K562 (cell line): ENCODE data around the gene TBC1D5. TPM values are rescaled to one million over a fixed set of nuclear protein-coding genes. Genes with fewer than 3 reads are reported as not detected.

ENCODE experiments used
- ARID1B ChIP-seq: fragments of 450-650 bp; IDR thresholded peaks from 2 replicates; pipeline ENCODE4 v1.6.1; 2016; ENCODE audit warnings: antibody characterized with exemption, mild to moderate bottlenecking, inconsistent platforms
- ATF1 ChIP-seq, 2 experiments: fragments of 450-650 bp in 1 of 2; IDR thresholded peaks; 2 replicates each; pipeline ENCODE4 v1.6.1; 2016; ENCODE audit warnings: missing compliant biosample characterization in 1 of 2, missing genetic modification characterization in 1 of 2
- CEBPG ChIP-seq, 3 experiments: fragments of 200-800 bp in 1 of 3; sonication (Bioruptor generic) in 1 of 3; sonication (generic) in 1 of 3; formaldehyde crosslinking in 1 of 3; IDR thresholded peaks in 2 of 3; conservative IDR thresholded peaks in 1 of 3; 2 replicates each; pipeline versions ENCODE4 v1.6.1 to v1.8.0; 2016 to 2022; ENCODE audit warnings: missing compliant biosample characterization in 2 of 3, missing genetic modification characterization in 2 of 3, mild to moderate bottlenecking in 1 of 3, missing genetic modification reagents in 1 of 3
- MAZ ChIP-seq, 2 experiments: fragments of 450-650 bp in 1 of 2; sonication (generic) in 1 of 2; formaldehyde crosslinking; IDR thresholded peaks in 1 of 2; conservative IDR thresholded peaks in 1 of 2; 2 replicates each; pipeline versions ENCODE4 v1.4.0 to v1.5.0; 2020; ENCODE audit warnings: mild to moderate bottlenecking in 1 of 2, missing genetic modification reagents in 1 of 2
- MTA2 ChIP-seq: fragments of 450-650 bp; IDR thresholded peaks from 2 replicates; pipeline ENCODE4 v1.6.1; 2016; ENCODE audit warnings: low read depth
- NELFE ChIP-seq: IDR thresholded peaks from 2 replicates; pipeline ENCODE4 v1.6.1; 2011; ENCODE audit warnings: mild to moderate bottlenecking; ENCODE audit not compliant: insufficient read depth, insufficient read length
- SMAD4 ChIP-seq: fragments of 250-450 bp; sonication (Bioruptor Pico); conservative IDR thresholded peaks from 2 replicates; pipeline ENCODE4 v1.8.0; 2021; ENCODE audit warnings: inconsistent platforms, mild to moderate bottlenecking, moderate library complexity
- SMARCE1 ChIP-seq: fragments of 450-650 bp; IDR thresholded peaks from 2 replicates; pipeline ENCODE4 v1.7.1; 2016; ENCODE audit warnings: mild to moderate bottlenecking
- ZC3H4 ChIP-seq: sonication (generic); formaldehyde crosslinking; IDR thresholded peaks from 2 replicates; pipeline ENCODE4 v1.9.0; 2021; ENCODE audit warnings: missing genetic modification reagents, borderline replicate concordance
- ZNF561 ChIP-seq: fragments of 450-650 bp; formaldehyde crosslinking; conservative IDR thresholded peaks from 2 replicates; pipeline ENCODE4 v1.4.0; 2020; ENCODE audit warnings: mild to moderate bottlenecking, moderate library complexity
- ZNF764 ChIP-seq: fragments of 250-450 bp; sonication (Bioruptor Pico); IDR thresholded peaks from 2 replicates; pipeline ENCODE4 v1.4.0; 2020; ENCODE audit warnings: low read depth, mild to moderate bottlenecking, moderate library complexity
- ZSCAN29 ChIP-seq: fragments of 450-650 bp; IDR thresholded peaks from 2 replicates; pipeline ENCODE4 v1.6.1; 2017
- polyA plus RNA-seq, 8 experiments: library from polyadenylated mRNA; depleted of rRNA in 4 of 8; stranded (reverse) in 5 of 8; unstranded in 3 of 8; fragments of >200 nt; fragmentation: Nextera tagmentation in 2 of 8; fragmentation: Illumina TruSeq in 1 of 8; extraction: Ambion mirVana in 2 of 8; extraction: Trizol in 1 of 8; gene quantifications; 2 replicates each; pipeline versions ENCODE4 v1.2.1 to v1.2.3, GENCODE V29; 2011 to 2014; ENCODE audit warnings: inconsistent platforms in 1 of 8, missing spikeins in 1 of 8
- total RNA-seq, 7 experiments: library from RNA; depleted of rRNA in 6 of 7; stranded (reverse); fragments of >200 nt in 6 of 7; fragmentation: Illumina TruSeq in 2 of 7; extraction: Trizol in 2 of 7; gene quantifications; 2 replicates each; pipeline versions ENCODE4 v1.2.1 to v1.2.3, GENCODE V29; 2011 to 2021; ENCODE audit warnings: low replicate concordance in 1 of 7
- TF ChIP-seq, protein P1 (sequence below): sonication (generic); formaldehyde crosslinking; IDR thresholded peaks from 2 replicates; pipeline ENCODE4 v1.8.1; 2023; ENCODE audit warnings: missing genetic modification reagents, mild to moderate bottlenecking, borderline replicate concordance
- TF ChIP-seq, protein P2 (sequence below), 2 experiments: IDR thresholded peaks; 2 replicates each; pipeline ENCODE4 v1.6.1; 2012; ENCODE audit warnings: improper control_type of control experiment in 2 of 2, low read depth in 2 of 2, low read length in 2 of 2, borderline replicate concordance in 1 of 2
- TF ChIP-seq, protein P3 (sequence below): fragments of 250-450 bp; sonication (Bioruptor Pico); IDR thresholded peaks from 2 replicates; pipeline ENCODE4 v1.4.0; 2020; ENCODE audit warnings: borderline replicate concordance

Gene TBC1D5
- total and polyA plus RNA-seq, 9 of the 15 experiments (the other 6 are each of a cell fraction or from before 2014, with no cell fraction given) = 2.9 to 38.1 (median 25.6) TPM

DNA sequence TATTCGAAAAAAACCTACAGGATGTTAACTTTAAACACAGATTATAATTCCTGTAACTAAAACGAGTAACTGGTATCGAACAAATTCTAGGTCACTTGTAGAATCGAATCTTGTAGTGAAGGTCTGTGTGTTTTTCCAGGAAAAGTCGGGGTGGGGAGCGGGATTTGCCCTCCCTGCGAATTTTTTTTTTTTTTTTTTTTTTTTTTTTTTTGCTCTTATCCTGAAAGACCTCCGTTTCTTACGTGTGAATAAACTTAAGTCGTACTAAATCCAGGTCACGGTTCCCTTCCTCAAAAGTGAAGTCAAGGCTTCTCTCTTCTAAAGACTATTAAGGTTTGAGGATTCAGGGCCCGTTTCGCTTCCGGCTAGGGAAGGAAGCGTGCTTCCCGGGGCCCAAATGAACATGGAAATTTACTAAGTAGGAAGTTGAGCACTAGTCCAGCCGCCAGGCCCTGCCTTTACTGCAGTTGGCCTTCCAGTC is 770 bp downstream of the TBC1D5 start (continued):
- TF ChIP-seq ZNF764 (CRISPR knock-in tag) (no peak), ARID1B (0 out of 2 replicates have a peak, but pooled peaks have one; percentile 18), ZNF561 (CRISPR knock-in tag) (no peak), MAZ (CRISPR knock-in tag; conservative IDR thresholded peaks at IDR 0.05 in 1 of 2, IDR thresholded peaks at IDR 0.05 in 1 of 2) (no peak), SMAD4 (no peak), SMARCE1 (no peak), ZC3H4 (CRISPR knock-in tag) (no peak), MTA2 (no peak), NELFE (no peak), CEBPG (CRISPR knock-in tag; IDR thresholded peaks at IDR 0.05) (no peak), CEBPG (tag; conservative IDR thresholded peaks at IDR 0.05 in 1 of 2, IDR thresholded peaks at IDR 0.05 in 1 of 2) (no peak), ATF1 (CRISPR knock-in tag; IDR thresholded peaks at IDR 0.05) (no peak), ATF1 (tag; IDR thresholded peaks at IDR 0.05) (no peak), ZSCAN29 (0 out of 2 replicates have a peak, but pooled peaks have one; percentile 9)
- TF ChIP-seq, protein P1, sequence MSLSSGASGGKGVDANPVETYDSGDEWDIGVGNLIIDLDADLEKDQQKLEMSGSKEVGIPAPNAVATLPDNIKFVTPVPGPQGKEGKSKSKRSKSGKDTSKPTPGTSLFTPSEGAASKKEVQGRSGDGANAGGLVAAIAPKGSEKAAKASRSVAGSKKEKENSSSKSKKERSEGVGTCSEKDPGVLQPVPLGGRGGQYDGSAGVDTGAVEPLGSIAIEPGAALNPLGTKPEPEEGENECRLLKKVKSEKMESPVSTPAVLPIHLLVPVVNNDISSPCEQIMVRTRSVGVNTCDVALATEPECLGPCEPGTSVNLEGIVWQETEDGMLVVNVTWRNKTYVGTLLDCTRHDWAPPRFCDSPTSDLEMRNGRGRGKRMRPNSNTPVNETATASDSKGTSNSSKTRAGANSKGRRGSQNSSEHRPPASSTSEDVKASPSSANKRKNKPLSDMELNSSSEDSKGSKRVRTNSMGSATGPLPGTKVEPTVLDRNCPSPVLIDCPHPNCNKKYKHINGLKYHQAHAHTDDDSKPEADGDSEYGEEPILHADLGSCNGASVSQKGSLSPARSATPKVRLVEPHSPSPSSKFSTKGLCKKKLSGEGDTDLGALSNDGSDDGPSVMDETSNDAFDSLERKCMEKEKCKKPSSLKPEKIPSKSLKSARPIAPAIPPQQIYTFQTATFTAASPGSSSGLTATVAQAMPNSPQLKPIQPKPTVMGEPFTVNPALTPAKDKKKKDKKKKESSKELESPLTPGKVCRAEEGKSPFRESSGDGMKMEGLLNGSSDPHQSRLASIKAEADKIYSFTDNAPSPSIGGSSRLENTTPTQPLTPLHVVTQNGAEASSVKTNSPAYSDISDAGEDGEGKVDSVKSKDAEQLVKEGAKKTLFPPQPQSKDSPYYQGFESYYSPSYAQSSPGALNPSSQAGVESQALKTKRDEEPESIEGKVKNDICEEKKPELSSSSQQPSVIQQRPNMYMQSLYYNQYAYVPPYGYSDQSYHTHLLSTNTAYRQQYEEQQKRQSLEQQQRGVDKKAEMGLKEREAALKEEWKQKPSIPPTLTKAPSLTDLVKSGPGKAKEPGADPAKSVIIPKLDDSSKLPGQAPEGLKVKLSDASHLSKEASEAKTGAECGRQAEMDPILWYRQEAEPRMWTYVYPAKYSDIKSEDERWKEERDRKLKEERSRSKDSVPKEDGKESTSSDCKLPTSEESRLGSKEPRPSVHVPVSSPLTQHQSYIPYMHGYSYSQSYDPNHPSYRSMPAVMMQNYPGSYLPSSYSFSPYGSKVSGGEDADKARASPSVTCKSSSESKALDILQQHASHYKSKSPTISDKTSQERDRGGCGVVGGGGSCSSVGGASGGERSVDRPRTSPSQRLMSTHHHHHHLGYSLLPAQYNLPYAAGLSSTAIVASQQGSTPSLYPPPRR (CRISPR knock-in tag) = no peak
- TF ChIP-seq, protein P2, sequence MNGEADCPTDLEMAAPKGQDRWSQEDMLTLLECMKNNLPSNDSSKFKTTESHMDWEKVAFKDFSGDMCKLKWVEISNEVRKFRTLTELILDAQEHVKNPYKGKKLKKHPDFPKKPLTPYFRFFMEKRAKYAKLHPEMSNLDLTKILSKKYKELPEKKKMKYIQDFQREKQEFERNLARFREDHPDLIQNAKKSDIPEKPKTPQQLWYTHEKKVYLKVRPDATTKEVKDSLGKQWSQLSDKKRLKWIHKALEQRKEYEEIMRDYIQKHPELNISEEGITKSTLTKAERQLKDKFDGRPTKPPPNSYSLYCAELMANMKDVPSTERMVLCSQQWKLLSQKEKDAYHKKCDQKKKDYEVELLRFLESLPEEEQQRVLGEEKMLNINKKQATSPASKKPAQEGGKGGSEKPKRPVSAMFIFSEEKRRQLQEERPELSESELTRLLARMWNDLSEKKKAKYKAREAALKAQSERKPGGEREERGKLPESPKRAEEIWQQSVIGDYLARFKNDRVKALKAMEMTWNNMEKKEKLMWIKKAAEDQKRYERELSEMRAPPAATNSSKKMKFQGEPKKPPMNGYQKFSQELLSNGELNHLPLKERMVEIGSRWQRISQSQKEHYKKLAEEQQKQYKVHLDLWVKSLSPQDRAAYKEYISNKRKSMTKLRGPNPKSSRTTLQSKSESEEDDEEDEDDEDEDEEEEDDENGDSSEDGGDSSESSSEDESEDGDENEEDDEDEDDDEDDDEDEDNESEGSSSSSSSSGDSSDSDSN (IDR thresholded peaks at IDR 0.05; ENCODE audit: borderline replicate concordance in 1 of 2, low read depth in 2 of 2, low read length in 2 of 2) = no peak
- TF ChIP-seq, protein P3, sequence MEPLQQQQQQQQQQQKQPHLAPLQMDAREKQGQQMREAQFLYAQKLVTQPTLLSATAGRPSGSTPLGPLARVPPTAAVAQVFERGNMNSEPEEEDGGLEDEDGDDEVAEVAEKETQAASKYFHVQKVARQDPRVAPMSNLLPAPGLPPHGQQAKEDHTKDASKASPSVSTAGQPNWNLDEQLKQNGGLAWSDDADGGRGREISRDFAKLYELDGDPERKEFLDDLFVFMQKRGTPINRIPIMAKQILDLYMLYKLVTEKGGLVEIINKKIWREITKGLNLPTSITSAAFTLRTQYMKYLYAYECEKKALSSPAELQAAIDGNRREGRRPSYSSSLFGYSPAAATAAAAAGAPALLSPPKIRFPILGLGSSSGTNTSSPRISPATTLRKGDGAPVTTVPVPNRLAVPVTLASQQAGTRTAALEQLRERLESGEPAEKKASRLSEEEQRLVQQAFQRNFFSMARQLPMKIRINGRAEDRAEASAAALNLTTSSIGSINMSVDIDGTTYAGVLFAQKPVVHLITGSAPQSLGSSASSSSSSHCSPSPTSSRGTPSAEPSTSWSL (CRISPR knock-in tag) = no peak
